ENCODE data around the gene ZWILCH. TPM values are rescaled to one million over a fixed set of nuclear protein-coding genes. Genes with fewer than 3 reads are reported as not detected.

ZWILCH gene
- total and polyA plus RNA-seq, 2 donors (not counting 1 experiment from before 2014, with no cell fraction given): 14.5 to 25.4 TPM

GRCh38 chr15:66572146-66572545 is 67.0 kb downstream of the ZWILCH start:
- no peak for TF ChIP-seq CTCF (conservative IDR thresholded peaks at IDR 0.05 in 1 of 2, IDR thresholded peaks at IDR 0.05 in 1 of 2; ENCODE audit: low read depth in 1 of 2, low read length in 2 of 2)
- TF ChIP-seq EZH2 (IDR thresholded peaks at IDR 0.05; ENCODE audit: low read length, missing control alignments): no peak

GRCh38 chr15:66573348-66573718 is 68.2 kb downstream of the ZWILCH start:
- no peaks in the 10 kb centered on the region for H3K36me3 ChIP-seq (ENCODE audit: control insufficient read depth, insufficient read depth, low read length)
- no peak overlapping the region for H3K4me2 ChIP-seq (ENCODE audit: extremely low read depth, insufficient read depth, low read length)
- H3K27me3 ChIP-seq (ENCODE audit: control insufficient read depth, insufficient read depth, low read length): no peaks in the 10 kb centered on the region
- H3K9me3 ChIP-seq (ENCODE audit: control insufficient read depth, insufficient read depth, low read depth, low read length): no peaks in the 10 kb centered on the region
- no peak overlapping the region for H2AFZ ChIP-seq (ENCODE audit: low read length)
- H3K79me2 ChIP-seq (ENCODE audit: control insufficient read depth, insufficient read depth, low read length): no peaks in the 10 kb centered on the region
- H3K4me3 ChIP-seq (replicated peaks in 1 of 4; ENCODE audit: control extremely low read depth in 1 of 4, insufficient read depth in 1 of 4, low read depth in 3 of 4, low read length in 4 of 4): no peak overlapping the region
- DNase-seq (ENCODE audit: low read depth in 2 of 2): no peak
- H3K27ac ChIP-seq (ENCODE audit: insufficient read depth, low read length): no peak overlapping the region
- no peaks in the 10 kb centered on the region for H3K4me1 ChIP-seq (ENCODE audit: control insufficient read depth, extremely low read depth, insufficient read depth, low read length)
- no peaks in the 10 kb centered on the region for H4K20me1 ChIP-seq (ENCODE audit: control insufficient read depth, extremely low read depth, insufficient read depth, low read length)
- no peak overlapping the region for H3K9ac ChIP-seq (ENCODE audit: insufficient read depth, low read length)
- TF ChIP-seq EZH2 (IDR thresholded peaks at IDR 0.05; ENCODE audit: low read length, missing control alignments) (no peak), CTCF (conservative IDR thresholded peaks at IDR 0.05 in 1 of 2, IDR thresholded peaks at IDR 0.05 in 1 of 2; ENCODE audit: low read depth in 1 of 2, low read length in 2 of 2) (no peak)

More at GRCh38 chr15:66572146-66572545, 67.0 kb downstream of the ZWILCH start:
- Histone ChIP-seq H3K4me2 (ENCODE audit: extremely low read depth, insufficient read depth, low read length) (no peak overlapping the region), H3K9ac (ENCODE audit: insufficient read depth, low read length) (no peak overlapping the region), H3K4me3 (replicated peaks in 1 of 4; ENCODE audit: control extremely low read depth in 1 of 4, insufficient read depth in 1 of 4, low read depth in 3 of 4, low read length in 4 of 4) (no peak overlapping the region), H3K9me3 (ENCODE audit: control insufficient read depth, insufficient read depth, low read depth, low read length) (no peaks in the 10 kb centered on the region), H4K20me1 (ENCODE audit: control insufficient read depth, extremely low read depth, insufficient read depth, low read length) (no peaks in the 10 kb centered on the region), H3K36me3 (ENCODE audit: control insufficient read depth, insufficient read depth, low read length) (no peaks in the 10 kb centered on the region), H3K79me2 (ENCODE audit: control insufficient read depth, insufficient read depth, low read length) (no peaks in the 10 kb centered on the region), H2AFZ (ENCODE audit: low read length) (no peak overlapping the region), H3K4me1 (ENCODE audit: control insufficient read depth, extremely low read depth, insufficient read depth, low read length) (no peaks in the 10 kb centered on the region), H3K27ac (ENCODE audit: insufficient read depth, low read length) (no peak overlapping the region), H3K27me3 (ENCODE audit: control insufficient read depth, insufficient read depth, low read length) (no peaks in the 10 kb centered on the region)
- no peak for DNase-seq (ENCODE audit: low read depth in 2 of 2)

DNA sequence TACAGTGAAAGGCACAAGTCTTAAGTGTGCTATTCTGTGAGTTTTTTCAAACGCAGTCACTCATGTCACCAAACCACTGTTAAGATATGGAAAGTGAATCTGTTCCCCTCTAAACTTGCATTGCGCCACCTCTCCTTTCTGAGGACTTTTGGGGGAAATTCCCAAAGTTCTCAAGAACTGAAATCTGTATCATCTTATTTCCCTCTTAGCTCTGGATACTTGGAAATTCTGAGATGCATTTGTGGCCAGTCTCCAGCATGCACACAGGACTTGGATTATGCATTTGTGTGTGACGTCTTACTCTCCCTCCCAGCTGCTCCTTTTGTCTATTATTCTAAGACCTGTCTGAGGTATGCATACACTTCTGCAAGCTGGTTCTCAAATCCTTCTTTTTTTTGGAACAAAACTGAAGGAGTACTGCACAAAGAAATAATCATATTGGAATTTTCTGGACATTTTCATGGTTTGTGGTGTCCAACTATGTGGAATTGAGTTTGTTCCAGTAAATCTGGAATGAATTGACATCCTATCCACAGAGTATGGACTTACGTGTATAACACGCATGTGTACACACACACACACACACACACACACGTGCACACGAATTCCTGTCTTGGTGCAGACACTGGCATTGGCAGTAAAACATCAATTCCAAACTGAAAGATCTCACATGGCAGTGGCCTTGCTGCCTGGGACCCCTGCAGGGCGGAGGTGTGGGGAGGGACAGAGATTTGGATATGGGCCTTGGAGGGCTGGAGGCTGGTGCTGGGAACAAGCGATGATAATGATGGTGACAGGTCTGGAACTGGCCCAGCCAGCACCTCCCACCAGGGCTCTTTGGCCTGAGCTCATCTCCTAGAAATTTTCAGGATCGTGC is 68.8 kb downstream of the ZWILCH start:
- DNase-seq (ENCODE audit: low read depth in 2 of 2): peak; percentile 57 to 85
- H3K4me3 ChIP-seq (replicated peaks in 1 of 4; ENCODE audit: control extremely low read depth in 1 of 4, insufficient read depth in 1 of 4, low read depth in 3 of 4, low read length in 4 of 4): no peak overlapping the region
- H3K4me2 ChIP-seq (ENCODE audit: extremely low read depth, insufficient read depth, low read length): peak overlapping the region; percentile 4
- no peaks in the 10 kb centered on the region for H3K9me3 ChIP-seq (ENCODE audit: control insufficient read depth, insufficient read depth, low read depth, low read length)
- H3K27me3 ChIP-seq (ENCODE audit: control insufficient read depth, insufficient read depth, low read length): no peaks in the 10 kb centered on the region
- no peak overlapping the region for H3K27ac ChIP-seq (ENCODE audit: insufficient read depth, low read length)
- H2AFZ ChIP-seq (ENCODE audit: low read length): no peak overlapping the region
- H3K4me1 ChIP-seq (ENCODE audit: control insufficient read depth, extremely low read depth, insufficient read depth, low read length): no peaks in the 10 kb centered on the region
- no peaks in the 10 kb centered on the region for H3K79me2 ChIP-seq (ENCODE audit: control insufficient read depth, insufficient read depth, low read length)
- H4K20me1 ChIP-seq (ENCODE audit: control insufficient read depth, extremely low read depth, insufficient read depth, low read length): no peaks in the 10 kb centered on the region
- no peaks in the 10 kb centered on the region for H3K36me3 ChIP-seq (ENCODE audit: control insufficient read depth, insufficient read depth, low read length)
- H3K9ac ChIP-seq (ENCODE audit: insufficient read depth, low read length): no peak overlapping the region
- TF ChIP-seq EZH2 (IDR thresholded peaks at IDR 0.05; ENCODE audit: low read length, missing control alignments) (no peak), CTCF (conservative IDR thresholded peaks at IDR 0.05 in 1 of 2, IDR thresholded peaks at IDR 0.05 in 1 of 2; ENCODE audit: low read depth in 1 of 2, low read length in 2 of 2) (no peak)
